HepG2 (cell line): ENCODE measurements around the gene SRR. TPM values are rescaled to one million over a fixed set of nuclear protein-coding genes. Genes with fewer than 3 reads are reported as not detected.

ENCODE experiments used
- ASH2L ChIP-seq: fragments of 300-600, 200-600 bp; sonication (generic); IDR thresholded peaks from 2 replicates; pipeline ENCODE4 v1.7.0; 2017; ENCODE audit warnings: low read depth, mild to moderate bottlenecking, moderate library complexity, mixed read lengths, low read length; ENCODE audit not compliant: insufficient read length
- CHD4 ChIP-seq: fragments of 200-600 bp; sonication (generic); IDR thresholded peaks from 2 replicates; pipeline ENCODE4 v1.7.0; 2017; ENCODE audit warnings: mild to moderate bottlenecking, low read length, borderline replicate concordance
- GLI4 ChIP-seq: sonication (generic); formaldehyde crosslinking; IDR thresholded peaks from 2 replicates; pipeline ENCODE4 v1.5.1; 2020; ENCODE audit warnings: missing genetic modification reagents, mild to moderate bottlenecking, moderate library complexity, borderline replicate concordance
- HHEX ChIP-seq: IDR thresholded peaks from 2 replicates; pipeline ENCODE4 v1.6.1; 2016; ENCODE audit warnings: control low read depth
- HNF1A ChIP-seq, 2 experiments: sonication (generic) in 1 of 2; formaldehyde crosslinking in 1 of 2; IDR thresholded peaks; 2 replicates each; pipeline versions ENCODE4 v1.4.0 to v1.6.1; 2016 to 2020; ENCODE audit warnings: borderline replicate concordance in 1 of 2, low read depth in 1 of 2, mild to moderate bottlenecking in 1 of 2, missing genetic modification reagents in 1 of 2
- KDM5B ChIP-seq: sonication (generic); formaldehyde crosslinking; IDR thresholded peaks from 2 replicates; pipeline ENCODE4 v1.4.0; 2020; ENCODE audit warnings: missing genetic modification reagents, mild to moderate bottlenecking, borderline replicate concordance
- NFKB2 ChIP-seq: sonication (generic); formaldehyde crosslinking; IDR thresholded peaks from 2 replicates; pipeline ENCODE4 v1.4.0; 2020; ENCODE audit warnings: missing genetic modification reagents, borderline replicate concordance
- REXO4 ChIP-seq: sonication (generic); formaldehyde crosslinking; IDR thresholded peaks from 2 replicates; pipeline ENCODE4 v1.8.0; 2022; ENCODE audit warnings: missing genetic modification reagents, mild to moderate bottlenecking, borderline replicate concordance
- SOX6 ChIP-seq, 2 experiments: fragments of 450-650 bp in 1 of 2; sonication (generic) in 1 of 2; formaldehyde crosslinking in 1 of 2; IDR thresholded peaks; 2 replicates each; pipeline versions ENCODE4 v1.4.0 to v1.6.1; 2017 to 2020; ENCODE audit warnings: antibody characterized with exemption in 1 of 2, mild to moderate bottlenecking in 1 of 2, missing genetic modification reagents in 1 of 2
- TEAD3 ChIP-seq: optimal IDR thresholded peaks from 2 replicates; pipeline ENCODE3; 2016; ENCODE audit warnings: borderline replicate concordance
- ZBTB14 ChIP-seq: sonication (generic); formaldehyde crosslinking; IDR thresholded peaks from 2 replicates; pipeline ENCODE4 v1.4.0; 2020; ENCODE audit warnings: missing genetic modification reagents
- ZFP1 ChIP-seq: IDR thresholded peaks from 2 replicates; pipeline ENCODE4 v1.6.1; 2016
- ZNF12 ChIP-seq: sonication (generic); formaldehyde crosslinking; IDR thresholded peaks from 2 replicates; pipeline ENCODE4 v1.5.0; 2020; ENCODE audit warnings: missing genetic modification reagents
- ZNF138 ChIP-seq: sonication (generic); formaldehyde crosslinking; IDR thresholded peaks from 2 replicates; pipeline ENCODE4 v1.5.0; 2020; ENCODE audit warnings: mild to moderate bottlenecking, low read depth, missing genetic modification reagents
- ZNF317 ChIP-seq: sonication (generic); formaldehyde crosslinking; IDR thresholded peaks from 2 replicates; pipeline ENCODE4 v1.5.0; 2020; ENCODE audit warnings: mild to moderate bottlenecking, missing genetic modification reagents
- ZNF441 ChIP-seq: sonication (generic); formaldehyde crosslinking; IDR thresholded peaks from 2 replicates; pipeline ENCODE4 v1.7.0; 2021; ENCODE audit warnings: missing genetic modification reagents, borderline replicate concordance
- ZNF503 ChIP-seq: sonication (generic); formaldehyde crosslinking; IDR thresholded peaks from 2 replicates; pipeline ENCODE4 v1.4.0; 2020; ENCODE audit warnings: missing genetic modification reagents
- ZNF761 ChIP-seq: sonication (generic); formaldehyde crosslinking; conservative IDR thresholded peaks from 2 replicates; pipeline ENCODE4 v1.4.0; 2020; ENCODE audit warnings: mild to moderate bottlenecking, missing genetic modification reagents
- ZNF770 ChIP-seq: sonication (generic); formaldehyde crosslinking; IDR thresholded peaks from 2 replicates; pipeline ENCODE4 v1.5.0; 2020; ENCODE audit warnings: mild to moderate bottlenecking, missing genetic modification reagents
- ZSCAN29 ChIP-seq: sonication (generic); formaldehyde crosslinking; conservative IDR thresholded peaks from 2 replicates; pipeline ENCODE4 v1.4.0; 2020; ENCODE audit warnings: mild to moderate bottlenecking, missing genetic modification reagents
- polyA plus RNA-seq, 8 experiments: library from polyadenylated mRNA; depleted of rRNA in 3 of 8; stranded (reverse) in 7 of 8; unstranded in 1 of 8; fragments of >200 nt; fragmentation: Illumina TruSeq in 4 of 8; extraction: Trizol in 4 of 8; gene quantifications; 2 replicates each; pipeline versions ENCODE4 v1.2.1 to v1.2.3, GENCODE V29; 2011 to 2016; ENCODE audit warnings: low read depth in 4 of 8, missing spikeins in 1 of 8, mixed read lengths in 1 of 8; ENCODE audit not compliant: insufficient read depth in 1 of 8
- total RNA-seq, 5 experiments: library from RNA; depleted of rRNA; stranded (reverse); fragments of >200 nt; fragmentation: Illumina TruSeq; extraction: Trizol; gene quantifications; 2 replicates each; pipeline ENCODE4 v1.2.3, GENCODE V29; 2016; ENCODE audit warnings: low read depth in 1 of 5

Gene SRR
- total and polyA plus RNA-seq, 2 of the 13 experiments (the other 11 are each of a cell fraction or from before 2014, with no cell fraction given), result 3.6 to 7.8 TPM

- no peak for TF ChIP-seq HNF1A (IDR thresholded peaks at IDR 0.05; ENCODE audit: low read depth)
- TF ChIP-seq HNF1A (CRISPR knock-in tag; IDR thresholded peaks at IDR 0.05; ENCODE audit: borderline replicate concordance), result 0 out of 2 replicates have a peak, but pooled peaks have one; percentile 2
- no peak for TF ChIP-seq HHEX (CRISPR knock-in tag)
- no peak for TF ChIP-seq SOX6 (IDR thresholded peaks at IDR 0.05)
- no peak for TF ChIP-seq SOX6 (CRISPR knock-in tag; IDR thresholded peaks at IDR 0.05)
- no peak for TF ChIP-seq KDM5B (CRISPR knock-in tag)
- no peak for TF ChIP-seq ZNF12
- no peak for TF ChIP-seq CHD4
- TF ChIP-seq ZNF770, result 0 out of 2 replicates have a peak, but pooled peaks have one; percentile 1
- no peak for TF ChIP-seq ZNF138 (CRISPR knock-in tag)
- no peak for TF ChIP-seq ZNF441 (CRISPR knock-in tag)
- 0 out of 2 replicates have a peak, but pooled peaks have one; percentile 52 for TF ChIP-seq REXO4 (CRISPR knock-in tag)
- no peak for TF ChIP-seq ZNF317 (CRISPR knock-in tag)
- 0 out of 2 replicates have a peak, but pooled peaks have one; percentile 1 for TF ChIP-seq ZSCAN29
- no peak for TF ChIP-seq GLI4 (CRISPR knock-in tag)
- no peak for TF ChIP-seq ZFP1 (CRISPR knock-in tag)
- TF ChIP-seq ZNF761, result 0 out of 2 replicates have a peak, but pooled peaks have one; percentile 17
- TF ChIP-seq ZBTB14 (CRISPR knock-in tag), result no peak
- no peak for TF ChIP-seq ZNF503 (CRISPR knock-in tag)
- TF ChIP-seq NFKB2 (CRISPR knock-in tag), result no peak
- TF ChIP-seq TEAD3 (CRISPR knock-in tag), result no peak
- TF ChIP-seq ASH2L, result no peak
Measured at GRCh38 chr17:2335726-2336214, 32.0 kb downstream of the SRR start (continued).
